Breast epithelium (tissue), 4 donors: ENCODE results near the gene P4HA3. TPM values are rescaled to one million over a fixed set of nuclear protein-coding genes. Genes with fewer than 3 reads are reported as not detected.

Experiments used
- DNase-seq, 2 donors: peaks; one replicate each; pipeline ENCODE4 v3.0.0-alpha.2; 2019; ENCODE audit warnings: low spot score in 2 of 2
- H3K27ac ChIP-seq, 2 donors: fragments of 200-600 bp; sonication (generic) in 1 of 2; one replicate each; pipeline ENCODE4 v1.5.1; 2016 to 2019; ENCODE audit warnings: mild to moderate bottlenecking in 1 of 2
- H3K27me3 ChIP-seq, 2 donors: fragments of 200-600 bp; sonication (generic) in 1 of 2; one replicate each; pipeline versions ENCODE4 v1.5.1 to v1.6.0; 2017 to 2019; ENCODE audit warnings: control low read depth in 1 of 2, mild to moderate bottlenecking in 1 of 2
- H3K36me3 ChIP-seq: fragments of 200-600 bp; one replicate; pipeline ENCODE4 v1.5.1; 2019
- H3K4me1 ChIP-seq, 2 donors: fragments of 200-600 bp; sonication (generic); one replicate each; pipeline ENCODE4 v1.5.1; 2016 to 2019; ENCODE audit warnings: control low read depth in 1 of 2
- H3K4me3 ChIP-seq, 3 donors: fragments of 200-600 bp; sonication (generic); 1 replicate in 2 of 3; 2 replicates in 1 of 3; pipeline ENCODE4 v1.5.1; 2016 to 2019; ENCODE audit warnings: mild to moderate bottlenecking in 3 of 3, moderate library complexity in 2 of 3
- H3K9me3 ChIP-seq, 2 donors: fragments of 200-600 bp; sonication (generic) in 1 of 2; one replicate each; pipeline ENCODE4 v1.5.1; 2016 to 2019; ENCODE audit warnings: control low read depth in 1 of 2
- POLR2A ChIP-seq: fragments of 450-650 bp; IDR thresholded peaks from one replicate; pipeline ENCODE4 v1.6.1; 2016; ENCODE audit warnings: antibody characterized with exemption, mild to moderate bottlenecking, moderate library complexity
- POLR2AphosphoS5 ChIP-seq, 3 donors: sonication (generic); formaldehyde crosslinking; IDR thresholded peaks; one replicate each; pipeline ENCODE4 v1.6.1; 2017; ENCODE audit warnings: antibody characterized with exemption in 3 of 3
- intact Hi-C: fragments of 100-400 bp; cut with DNase I; formaldehyde crosslinking; loops from one replicate; pipeline ENCODE4 v1.15.1; 2023; ENCODE audit warnings: low total_unique reads
- total RNA-seq, 3 donors: library from RNA; depleted of rRNA; stranded (reverse); fragments of >200 nt; gene quantifications; one replicate each; pipeline ENCODE4 v1.1.0, GENCODE V29; 2016
- TF ChIP-seq, protein P1 (sequence below), 3 donors: fragments of 450-650 bp; IDR thresholded peaks; one replicate each; pipeline ENCODE4 v1.5.1; 2016 to 2017; ENCODE audit warnings: antibody characterized with exemption in 3 of 3, mild to moderate bottlenecking in 3 of 3, moderate library complexity in 3 of 3

Gene P4HA3
- total RNA-seq, 3 donors from 2014 or later: 0.29 to 0.66 (median 0.48) TPM

DNA sequence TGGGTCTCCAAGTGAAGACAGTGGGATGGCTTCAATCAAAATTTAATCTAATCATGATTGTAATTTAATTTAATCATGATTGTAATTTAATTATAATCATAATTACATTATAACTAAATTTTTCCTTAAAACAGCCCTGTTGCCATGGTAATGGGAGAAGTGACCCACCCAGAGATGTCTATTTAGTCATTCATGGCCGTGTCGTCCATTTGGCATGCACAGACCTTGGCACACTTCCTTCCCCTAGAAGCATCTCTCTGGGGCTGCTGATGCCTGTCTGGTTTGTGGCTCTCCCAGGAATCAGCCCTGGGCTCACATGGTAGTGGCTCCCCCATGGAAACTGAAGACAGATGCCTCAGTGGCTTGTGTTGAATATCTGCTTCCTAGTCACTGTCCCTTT lies 27.0 kb downstream of the P4HA3 start:
- no peak overlapping the region for H3K4me3 ChIP-seq
- no peaks in the 10 kb centered on the region for H3K36me3 ChIP-seq
- H3K27me3 ChIP-seq: no peaks in the 10 kb centered on the region
- no peak for DNase-seq
- H3K27ac ChIP-seq: no peak overlapping the region
- H3K9me3 ChIP-seq: no peaks in the 10 kb centered on the region
- no peaks in the 10 kb centered on the region for H3K4me1 ChIP-seq
- no peak for TF ChIP-seq POLR2AphosphoS5 (IDR thresholded peaks at IDR 0.05)
- TF ChIP-seq POLR2A: no peak
- TF ChIP-seq, protein P1, sequence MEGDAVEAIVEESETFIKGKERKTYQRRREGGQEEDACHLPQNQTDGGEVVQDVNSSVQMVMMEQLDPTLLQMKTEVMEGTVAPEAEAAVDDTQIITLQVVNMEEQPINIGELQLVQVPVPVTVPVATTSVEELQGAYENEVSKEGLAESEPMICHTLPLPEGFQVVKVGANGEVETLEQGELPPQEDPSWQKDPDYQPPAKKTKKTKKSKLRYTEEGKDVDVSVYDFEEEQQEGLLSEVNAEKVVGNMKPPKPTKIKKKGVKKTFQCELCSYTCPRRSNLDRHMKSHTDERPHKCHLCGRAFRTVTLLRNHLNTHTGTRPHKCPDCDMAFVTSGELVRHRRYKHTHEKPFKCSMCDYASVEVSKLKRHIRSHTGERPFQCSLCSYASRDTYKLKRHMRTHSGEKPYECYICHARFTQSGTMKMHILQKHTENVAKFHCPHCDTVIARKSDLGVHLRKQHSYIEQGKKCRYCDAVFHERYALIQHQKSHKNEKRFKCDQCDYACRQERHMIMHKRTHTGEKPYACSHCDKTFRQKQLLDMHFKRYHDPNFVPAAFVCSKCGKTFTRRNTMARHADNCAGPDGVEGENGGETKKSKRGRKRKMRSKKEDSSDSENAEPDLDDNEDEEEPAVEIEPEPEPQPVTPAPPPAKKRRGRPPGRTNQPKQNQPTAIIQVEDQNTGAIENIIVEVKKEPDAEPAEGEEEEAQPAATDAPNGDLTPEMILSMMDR (IDR thresholded peaks at IDR 0.05): no peak
- intact Hi-C loops: no loop called here

DNA sequence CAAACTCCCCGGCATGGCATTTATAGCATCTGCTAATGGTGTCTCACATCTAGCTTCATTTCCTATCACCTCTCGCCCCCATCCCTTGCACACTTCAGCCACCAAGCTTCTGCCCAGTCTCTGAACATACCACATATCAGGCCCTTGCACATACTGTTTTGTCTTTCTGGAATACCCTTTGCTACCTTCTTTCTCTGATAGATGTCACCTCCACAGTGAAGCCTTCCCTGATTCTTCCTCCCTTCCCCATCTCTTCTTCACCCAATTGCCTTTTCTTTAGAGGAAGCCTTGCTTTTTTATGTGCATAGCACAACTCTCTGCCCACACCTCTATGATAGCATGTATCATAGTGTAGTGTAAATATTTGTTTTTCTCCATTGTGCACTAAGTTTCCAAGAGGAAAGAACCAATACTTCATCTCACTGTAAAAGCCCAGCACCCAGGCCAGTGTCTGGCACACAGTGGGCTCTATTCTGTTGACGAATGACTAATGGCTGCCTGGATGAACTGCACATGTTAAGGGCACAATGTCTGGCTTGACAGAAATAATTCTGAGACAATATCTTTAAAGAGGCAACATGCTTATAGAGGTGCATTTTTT lies 27.8 kb downstream of the P4HA3 start:
- TF ChIP-seq, protein P1 (IDR thresholded peaks at IDR 0.05): no peak
- no peak for TF ChIP-seq POLR2AphosphoS5 (IDR thresholded peaks at IDR 0.05)
- TF ChIP-seq POLR2A: no peak
- intact Hi-C loops: no loop called here
- no peak overlapping the region for H3K4me3 ChIP-seq
- no peaks in the 10 kb centered on the region for H3K4me1 ChIP-seq
- no peak overlapping the region for H3K27ac ChIP-seq
- H3K27me3 ChIP-seq: no peaks in the 10 kb centered on the region
- no peaks in the 10 kb centered on the region for H3K36me3 ChIP-seq
- no peaks in the 10 kb centered on the region for H3K9me3 ChIP-seq
- DNase-seq: no peak

DNA sequence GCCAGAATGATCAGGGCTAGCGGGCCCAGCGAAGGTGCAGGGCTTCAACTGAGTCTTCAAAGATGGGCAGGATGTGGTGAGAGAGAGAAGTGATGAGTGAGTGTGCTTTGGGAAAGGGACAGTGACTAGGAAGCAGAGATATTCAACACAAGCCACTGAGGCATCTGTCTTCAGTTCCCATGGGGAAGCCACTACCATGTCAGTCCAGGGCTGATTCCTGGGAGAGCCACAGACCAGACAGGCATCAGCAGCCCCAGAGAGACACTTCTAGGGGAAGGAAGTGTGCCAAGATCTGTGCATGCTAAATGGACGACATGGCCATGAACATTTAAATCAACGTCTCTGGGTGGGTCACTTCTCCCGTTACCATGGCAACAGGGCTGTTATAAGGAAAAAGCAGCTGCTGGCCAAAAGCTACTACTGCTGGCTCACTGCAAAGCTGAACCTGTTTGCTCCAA lies 28.5 kb downstream of the P4HA3 start:
- Histone ChIP-seq H3K4me1 (no peaks in the 10 kb centered on the region), H3K36me3 (no peaks in the 10 kb centered on the region), H3K9me3 (no peaks in the 10 kb centered on the region), H3K4me3 (no peak overlapping the region), H3K27me3 (no peaks in the 10 kb centered on the region), H3K27ac (no peak overlapping the region)
- DNase-seq: no peak
- TF ChIP-seq POLR2A: no peak
- intact Hi-C loops: no loop called here

DNA sequence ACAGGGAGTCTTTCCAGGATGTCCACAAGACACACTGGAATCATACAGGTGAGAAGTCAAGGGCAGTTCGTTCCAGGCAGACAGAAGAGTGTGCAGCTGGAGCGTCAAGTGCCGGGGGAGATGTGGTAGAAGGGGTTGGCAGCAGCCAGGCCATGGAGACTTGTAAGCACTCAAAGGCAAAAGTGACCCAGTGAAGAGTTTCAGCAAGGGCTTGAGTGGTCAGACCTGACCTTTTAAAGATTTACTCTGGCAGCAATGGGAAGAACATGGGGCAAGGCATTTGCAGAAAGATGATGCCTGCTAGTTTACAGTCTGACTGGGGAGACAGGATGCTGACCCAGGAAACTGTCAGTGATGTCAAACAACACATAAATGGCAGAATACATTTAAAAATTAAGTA lies 29.0 kb downstream of the P4HA3 start:
- H3K27me3 ChIP-seq: no peaks in the 10 kb centered on the region
- no peak overlapping the region for H3K27ac ChIP-seq
- H3K4me3 ChIP-seq: no peak overlapping the region
- H3K4me1 ChIP-seq: no peaks in the 10 kb centered on the region
- no peak for TF ChIP-seq POLR2A
- TF ChIP-seq, protein P1 (IDR thresholded peaks at IDR 0.05): no peak
- no peak for TF ChIP-seq POLR2AphosphoS5 (IDR thresholded peaks at IDR 0.05)
- intact Hi-C loops: no loop called here
- H3K36me3 ChIP-seq: no peaks in the 10 kb centered on the region
- no peak for DNase-seq
- H3K9me3 ChIP-seq: no peaks in the 10 kb centered on the region

DNA sequence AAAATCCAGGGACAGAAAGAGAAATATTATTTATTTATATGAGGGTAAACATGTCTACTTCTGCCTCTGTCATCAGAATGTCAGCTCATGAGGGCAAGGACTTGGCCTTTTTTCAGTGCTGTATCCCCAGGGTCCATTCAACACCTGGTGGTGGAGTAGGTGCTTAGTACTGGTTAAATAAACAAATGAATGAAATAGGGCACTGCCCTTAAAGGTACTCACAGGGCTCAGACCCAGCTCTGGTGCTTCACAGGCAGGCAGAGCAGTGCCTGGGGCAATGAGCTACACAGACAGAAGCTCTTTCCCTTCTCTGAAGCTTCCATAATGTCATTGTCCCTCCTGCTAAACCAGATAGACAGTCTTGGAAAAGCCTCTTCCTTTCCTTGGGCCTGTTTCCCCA lies 30.9 kb downstream of the P4HA3 start:
- Histone ChIP-seq H3K4me3 (no peak overlapping the region), H3K27ac (no peak overlapping the region), H3K36me3 (no peaks in the 10 kb centered on the region), H3K4me1 (no peaks in the 10 kb centered on the region), H3K27me3 (no peaks in the 10 kb centered on the region), H3K9me3 (no peaks in the 10 kb centered on the region)
- TF ChIP-seq POLR2A (no peak), POLR2AphosphoS5 (IDR thresholded peaks at IDR 0.05) (no peak)
- TF ChIP-seq, protein P1 (IDR thresholded peaks at IDR 0.05): no peak
- no peak for DNase-seq
- intact Hi-C loops: no loop called here
